HEK293 (cell line): Measurements from ENCODE around the gene PDZRN3.

ENCODE experiments used
- CTCF ChIA-PET: fragments of 350-600 bp; formaldehyde crosslinking; extraction: SDS; loops from one replicate; lab custom pipeline; 2021; ENCODE audit warnings: antibody characterized with exemption; lab: Yijun Ruan, JAX
- POLR2A ChIA-PET: fragments of 300-600 bp; formaldehyde crosslinking; extraction: SDS; loops from one replicate; lab custom pipeline; 2020; ENCODE audit warnings: antibody characterized with exemption, inconsistent platforms; lab: Yijun Ruan, JAX
- H3K27ac ChIP-seq: fragments of 200-500 bp; sonication (Bioruptor generic); 2 replicates; pipeline ENCODE4 v1.5.1; 2014; ENCODE audit warnings: low read depth, low read length, control low read depth, inconsistent platforms; ENCODE audit errors: extremely low read depth
- H3K36me3 ChIP-seq, 2 experiments: fragments of 200-500 bp in 1 of 2; sonication (Bioruptor generic) in 1 of 2; 1 replicate in 1 of 2; 2 replicates in 1 of 2; pipeline ENCODE4 v1.5.1; 2014 to 2017; ENCODE audit warnings: inconsistent platforms in 2 of 2, low read length in 2 of 2; ENCODE audit not compliant: control insufficient read depth in 2 of 2, insufficient read depth in 1 of 2
- H3K4me1 ChIP-seq: fragments of 200-500 bp; sonication (Bioruptor generic); 2 replicates; pipeline ENCODE4 v1.5.1; 2014; ENCODE audit warnings: mild to moderate bottlenecking, low read length, inconsistent platforms; ENCODE audit not compliant: control insufficient read depth, insufficient read depth
- H3K4me3 ChIP-seq: 2 replicates; pipeline ENCODE4 v1.5.1; 2011; ENCODE audit warnings: low read depth, mild to moderate bottlenecking, control low read depth, low read length, moderate library complexity
- H3K9me3 ChIP-seq: fragments of 200-500 bp; sonication (Bioruptor generic); 2 replicates; pipeline ENCODE4 v1.5.1; 2014; ENCODE audit warnings: low read depth, low read length, inconsistent platforms; ENCODE audit not compliant: control insufficient read depth, insufficient read depth
- FEZF1 ChIP-seq: fragments of 450-650 bp; formaldehyde crosslinking; IDR thresholded peaks from 2 replicates; pipeline ENCODE4 v1.5.1; 2016; ENCODE audit warnings: missing biosample characterization, missing genetic modification characterization
- SCRT1 ChIP-seq: fragments of 450-650 bp; formaldehyde crosslinking; IDR thresholded peaks from 2 replicates; pipeline ENCODE4 v1.5.1; 2016; ENCODE audit warnings: missing biosample characterization, missing genetic modification characterization, borderline replicate concordance
- SCRT2 ChIP-seq: fragments of 450-650 bp; formaldehyde crosslinking; IDR thresholded peaks from 2 replicates; pipeline ENCODE4 v1.5.1; 2016; ENCODE audit warnings: missing biosample characterization, missing genetic modification characterization
- ZFP3 ChIP-seq: fragments of 450-650 bp; formaldehyde crosslinking; IDR thresholded peaks from 2 replicates; pipeline ENCODE4 v1.5.1; 2016; ENCODE audit warnings: low read depth, missing biosample characterization, missing genetic modification characterization
- ZNF10 ChIP-seq: fragments of 450-650 bp; formaldehyde crosslinking; IDR thresholded peaks from 2 replicates; pipeline ENCODE4 v1.5.1; 2017; ENCODE audit warnings: missing biosample characterization, missing genetic modification characterization
- ZNF157 ChIP-seq: fragments of 450-650 bp; formaldehyde crosslinking; IDR thresholded peaks from 2 replicates; pipeline ENCODE4 v1.5.1; 2016; ENCODE audit warnings: missing biosample characterization, missing genetic modification characterization
- ZNF2 ChIP-seq: fragments of 450-650 bp; formaldehyde crosslinking; IDR thresholded peaks from 2 replicates; pipeline ENCODE4 v1.5.1; 2016; ENCODE audit warnings: missing biosample characterization, missing genetic modification characterization
- ZNF311 ChIP-seq: fragments of 450-650 bp; formaldehyde crosslinking; IDR thresholded peaks from 2 replicates; pipeline ENCODE4 v1.5.1; 2017; ENCODE audit warnings: missing biosample characterization, missing genetic modification characterization, borderline replicate concordance
- ZNF341 ChIP-seq: fragments of 450-650 bp; formaldehyde crosslinking; IDR thresholded peaks from 2 replicates; pipeline ENCODE4; 2016; ENCODE audit warnings: low read depth, missing biosample characterization, missing genetic modification characterization
- ZNF391 ChIP-seq: fragments of 450-650 bp; formaldehyde crosslinking; IDR thresholded peaks from 2 replicates; pipeline ENCODE4 v1.5.1; 2016; ENCODE audit warnings: low read depth, missing biosample characterization, missing genetic modification characterization, borderline replicate concordance
- ZNF521 ChIP-seq: fragments of 450-650 bp; formaldehyde crosslinking; IDR thresholded peaks from 2 replicates; pipeline ENCODE4 v1.5.1; 2017; ENCODE audit warnings: missing biosample characterization, mild to moderate bottlenecking, missing genetic modification characterization
- ZNF654 ChIP-seq: fragments of 450-650 bp; formaldehyde crosslinking; IDR thresholded peaks from 2 replicates; pipeline ENCODE4 v1.5.1; 2016; ENCODE audit warnings: low read depth, missing biosample characterization, missing genetic modification characterization
- ZNF660 ChIP-seq: fragments of 450-650 bp; IDR thresholded peaks from 2 replicates; pipeline ENCODE4 v1.5.1; 2018; ENCODE audit warnings: missing biosample characterization, mild to moderate bottlenecking, missing genetic modification characterization
- ZNF707 ChIP-seq: fragments of 450-650 bp; formaldehyde crosslinking; IDR thresholded peaks from 2 replicates; pipeline ENCODE4 v1.5.1; 2016; ENCODE audit warnings: missing biosample characterization, missing genetic modification characterization
- ZNF791 ChIP-seq: fragments of 450-650 bp; formaldehyde crosslinking; IDR thresholded peaks from 2 replicates; pipeline ENCODE4 v1.5.1; 2016; ENCODE audit warnings: missing biosample characterization, missing genetic modification characterization
- ZSCAN18 ChIP-seq: fragments of 450-650 bp; formaldehyde crosslinking; IDR thresholded peaks from 2 replicates; pipeline ENCODE4 v1.5.1; 2016; ENCODE audit warnings: missing biosample characterization, missing genetic modification characterization
- TF ChIP-seq, protein P1 (sequence below): fragments of 450-650 bp; formaldehyde crosslinking; IDR thresholded peaks from 2 replicates; pipeline ENCODE4 v1.5.1; 2016; ENCODE audit warnings: missing biosample characterization, missing genetic modification characterization, borderline replicate concordance

Gene PDZRN3

GRCh38 chr3:73508330-73508954 lies 116.3 kb downstream of the PDZRN3 start:
- CTCF ChIA-PET, result interaction anchor here (0.8 to 4.0 kb wide), 14 partner anchors 11 to 352 kb away, joined by 3 to 36 read pairs (median 4); no protein-coding TSS in a partner anchor
- no peaks in the 10 kb centered on the region for H3K4me1 ChIP-seq
- no peaks in the 10 kb centered on the region for H3K36me3 ChIP-seq
- no peak for TF ChIP-seq ZNF391 (tag by site-specific recombination)
- TF ChIP-seq ZNF2 (tag by site-specific recombination), result peak; percentile 51; the same call in 1 of the 2 replicates
- TF ChIP-seq SCRT2 (tag by site-specific recombination), result peak; percentile 89
- TF ChIP-seq ZNF660, result 0 out of 2 replicates have a peak, but pooled peaks have one; percentile 33
- TF ChIP-seq ZNF654 (tag by site-specific recombination), result peak; percentile 31
- POLR2A ChIA-PET, result no interaction called here
- H3K4me3 ChIP-seq, result no peak overlapping the region
- no peak overlapping the region for H3K27ac ChIP-seq
- H3K9me3 ChIP-seq, result no peaks in the 10 kb centered on the region

DNA sequence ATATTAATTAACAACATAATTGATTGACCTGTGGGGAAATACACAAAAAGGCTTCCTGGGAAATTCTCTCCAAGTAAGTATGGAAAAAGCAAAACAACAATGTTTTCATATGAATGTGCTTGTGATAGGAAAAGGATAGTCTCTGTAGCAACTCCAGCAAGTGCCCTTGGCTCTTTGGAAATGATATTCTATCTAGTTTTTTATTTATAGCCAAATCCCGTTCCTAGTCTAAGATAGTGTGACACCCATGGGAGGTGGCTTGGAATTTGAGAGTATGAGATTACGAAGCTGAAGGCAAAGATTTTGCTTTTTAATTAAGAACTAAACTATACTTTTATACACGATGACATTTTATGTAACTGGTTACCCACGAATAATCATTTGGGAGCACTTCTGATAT lies 119.9 kb downstream of the PDZRN3 start:
- H3K9me3 ChIP-seq, result no peaks in the 10 kb centered on the region
- ChIA-PET CTCF (interaction anchor here (2.4 to 3.7 kb wide), 2 partner anchors 10 to 404 kb away, joined by 8 to 30 read pairs; no protein-coding TSS in a partner anchor), POLR2A (no interaction called here)
- H3K36me3 ChIP-seq, result no peaks in the 10 kb centered on the region
- no peak overlapping the region for H3K4me3 ChIP-seq
- H3K27ac ChIP-seq, result no peak overlapping the region
- no peaks in the 10 kb centered on the region for H3K4me1 ChIP-seq
- TF ChIP-seq ZNF341, result no peak
- TF ChIP-seq ZNF311 (tag by site-specific recombination), result no peak
- no peak for TF ChIP-seq SCRT1 (tag by site-specific recombination)
- TF ChIP-seq ZNF10 (tag by site-specific recombination), result no peak
- no peak for TF ChIP-seq ZSCAN18 (tag by site-specific recombination)
- TF ChIP-seq FEZF1 (tag by site-specific recombination), result no peak
- TF ChIP-seq ZFP3 (tag by site-specific recombination), result no peak
- no peak for TF ChIP-seq ZNF707 (tag by site-specific recombination)
- no peak for TF ChIP-seq ZNF521 (tag by site-specific recombination)
- TF ChIP-seq ZNF791, result no peak

- Histone ChIP-seq H3K36me3 (no peaks in the 10 kb centered on the region), H3K27ac (no peak overlapping the region), H3K4me3 (no peak overlapping the region), H3K9me3 (no peaks in the 10 kb centered on the region), H3K4me1 (no peaks in the 10 kb centered on the region)
- TF ChIP-seq, protein P1, sequence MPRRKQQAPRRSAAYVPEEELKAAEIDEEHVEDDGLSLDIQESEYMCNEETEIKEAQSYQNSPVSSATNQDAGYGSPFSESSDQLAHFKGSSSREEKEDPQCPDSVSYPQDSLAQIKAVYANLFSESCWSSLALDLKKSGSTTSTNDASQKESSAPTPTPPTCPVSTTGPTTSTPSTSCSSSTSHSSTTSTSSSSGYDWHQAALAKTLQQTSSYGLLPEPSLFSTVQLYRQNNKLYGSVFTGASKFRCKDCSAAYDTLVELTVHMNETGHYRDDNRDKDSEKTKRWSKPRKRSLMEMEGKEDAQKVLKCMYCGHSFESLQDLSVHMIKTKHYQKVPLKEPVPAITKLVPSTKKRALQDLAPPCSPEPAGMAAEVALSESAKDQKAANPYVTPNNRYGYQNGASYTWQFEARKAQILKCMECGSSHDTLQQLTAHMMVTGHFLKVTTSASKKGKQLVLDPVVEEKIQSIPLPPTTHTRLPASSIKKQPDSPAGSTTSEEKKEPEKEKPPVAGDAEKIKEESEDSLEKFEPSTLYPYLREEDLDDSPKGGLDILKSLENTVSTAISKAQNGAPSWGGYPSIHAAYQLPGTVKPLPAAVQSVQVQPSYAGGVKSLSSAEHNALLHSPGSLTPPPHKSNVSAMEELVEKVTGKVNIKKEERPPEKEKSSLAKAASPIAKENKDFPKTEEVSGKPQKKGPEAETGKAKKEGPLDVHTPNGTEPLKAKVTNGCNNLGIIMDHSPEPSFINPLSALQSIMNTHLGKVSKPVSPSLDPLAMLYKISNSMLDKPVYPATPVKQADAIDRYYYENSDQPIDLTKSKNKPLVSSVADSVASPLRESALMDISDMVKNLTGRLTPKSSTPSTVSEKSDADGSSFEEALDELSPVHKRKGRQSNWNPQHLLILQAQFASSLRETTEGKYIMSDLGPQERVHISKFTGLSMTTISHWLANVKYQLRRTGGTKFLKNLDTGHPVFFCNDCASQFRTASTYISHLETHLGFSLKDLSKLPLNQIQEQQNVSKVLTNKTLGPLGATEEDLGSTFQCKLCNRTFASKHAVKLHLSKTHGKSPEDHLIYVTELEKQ (tag by site-specific recombination), result no peak
- no peak for TF ChIP-seq ZNF157
- POLR2A ChIA-PET, result no interaction called here
- CTCF ChIA-PET, result interaction anchor here (2.4 to 3.7 kb wide), 2 partner anchors 10 to 403 kb away, joined by 8 to 30 read pairs; no protein-coding TSS in a partner anchor
Observed at GRCh38 chr3:73504239-73504638, 120.5 kb downstream of the PDZRN3 start.
